22Rv1 (cell line): Measurements from ENCODE around the gene ADCY2.

Experiments used
- ZFX ChIP-seq: fragments of 450-650 bp; IDR thresholded peaks from 2 replicates; pipeline ENCODE4 v1.6.1; 2017; ENCODE audit warnings: antibody characterized with exemption, borderline replicate concordance
- TF ChIP-seq, protein P1 (sequence below): fragments of 450-650 bp; IDR thresholded peaks from 2 replicates; pipeline ENCODE4 v1.5.1; 2017; ENCODE audit warnings: mild to moderate bottlenecking

DNA sequence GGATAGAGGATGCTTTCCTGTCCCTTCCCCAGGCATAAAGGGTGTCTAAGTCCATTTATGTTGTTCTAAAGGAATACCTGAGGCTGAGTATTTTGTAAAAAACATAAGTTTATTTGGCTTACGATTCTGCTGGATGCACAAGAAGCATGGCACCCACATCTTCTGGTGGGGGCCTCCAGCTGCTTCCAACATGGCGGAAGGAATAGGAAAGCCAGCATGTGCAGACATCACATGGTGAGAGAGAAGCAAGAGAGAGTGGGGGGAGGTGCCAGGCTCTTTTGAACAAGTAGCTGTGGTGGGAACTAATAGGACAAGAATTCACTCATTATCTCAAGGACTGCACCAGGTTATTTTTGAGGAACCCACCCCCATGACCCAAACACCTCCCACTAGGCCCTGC is 77.2 kb downstream of the ADCY2 start:
- TF ChIP-seq, protein P1, sequence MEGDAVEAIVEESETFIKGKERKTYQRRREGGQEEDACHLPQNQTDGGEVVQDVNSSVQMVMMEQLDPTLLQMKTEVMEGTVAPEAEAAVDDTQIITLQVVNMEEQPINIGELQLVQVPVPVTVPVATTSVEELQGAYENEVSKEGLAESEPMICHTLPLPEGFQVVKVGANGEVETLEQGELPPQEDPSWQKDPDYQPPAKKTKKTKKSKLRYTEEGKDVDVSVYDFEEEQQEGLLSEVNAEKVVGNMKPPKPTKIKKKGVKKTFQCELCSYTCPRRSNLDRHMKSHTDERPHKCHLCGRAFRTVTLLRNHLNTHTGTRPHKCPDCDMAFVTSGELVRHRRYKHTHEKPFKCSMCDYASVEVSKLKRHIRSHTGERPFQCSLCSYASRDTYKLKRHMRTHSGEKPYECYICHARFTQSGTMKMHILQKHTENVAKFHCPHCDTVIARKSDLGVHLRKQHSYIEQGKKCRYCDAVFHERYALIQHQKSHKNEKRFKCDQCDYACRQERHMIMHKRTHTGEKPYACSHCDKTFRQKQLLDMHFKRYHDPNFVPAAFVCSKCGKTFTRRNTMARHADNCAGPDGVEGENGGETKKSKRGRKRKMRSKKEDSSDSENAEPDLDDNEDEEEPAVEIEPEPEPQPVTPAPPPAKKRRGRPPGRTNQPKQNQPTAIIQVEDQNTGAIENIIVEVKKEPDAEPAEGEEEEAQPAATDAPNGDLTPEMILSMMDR: no peak
- no peak for TF ChIP-seq ZFX
